Measurements from ENCODE around the gene TCP11L2. TPM values are rescaled to one million over a fixed set of nuclear protein-coding genes. Genes with fewer than 3 reads are reported as not detected.

The TCP11L2 gene
- total and polyA plus RNA-seq, 2 of the 13 experiments (the other 11 are each of a cell fraction or from before 2014, with no cell fraction given), result 4.6 to 24.1 TPM

DNA sequence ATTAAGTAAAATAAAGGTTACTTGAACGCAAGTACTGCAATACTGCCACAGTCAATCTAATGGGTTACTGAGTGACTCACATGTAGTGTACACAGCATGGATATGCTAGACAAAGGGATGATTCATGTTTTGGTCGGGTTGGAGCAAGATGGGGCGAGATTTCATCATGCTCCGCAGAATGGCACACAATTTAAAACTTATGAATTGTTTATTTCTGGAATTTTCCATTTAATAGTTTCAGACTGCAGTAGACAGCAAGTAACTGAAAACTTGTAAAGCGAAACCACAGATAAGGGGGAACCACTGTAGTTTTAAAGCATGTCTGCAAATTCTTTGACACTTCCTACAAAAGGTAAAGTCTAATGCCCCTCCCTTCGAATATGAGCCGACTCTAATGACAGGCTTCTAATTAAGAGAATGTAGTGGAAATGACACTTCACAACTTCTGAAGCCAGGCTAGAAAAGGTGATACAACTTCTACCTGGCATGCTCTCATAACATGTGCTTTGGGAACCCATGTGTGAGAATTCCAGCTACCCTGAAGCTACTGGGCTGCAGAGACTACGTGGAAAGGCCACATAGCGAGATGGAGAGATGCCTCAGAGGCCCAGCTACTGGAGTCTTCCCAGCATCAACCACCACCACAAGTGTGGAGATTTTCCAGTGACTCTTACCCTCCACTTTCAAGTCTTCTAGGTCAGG, 13.9 kb upstream of the TCP11L2 start (continued):
- TF ChIP-seq, protein P1, sequence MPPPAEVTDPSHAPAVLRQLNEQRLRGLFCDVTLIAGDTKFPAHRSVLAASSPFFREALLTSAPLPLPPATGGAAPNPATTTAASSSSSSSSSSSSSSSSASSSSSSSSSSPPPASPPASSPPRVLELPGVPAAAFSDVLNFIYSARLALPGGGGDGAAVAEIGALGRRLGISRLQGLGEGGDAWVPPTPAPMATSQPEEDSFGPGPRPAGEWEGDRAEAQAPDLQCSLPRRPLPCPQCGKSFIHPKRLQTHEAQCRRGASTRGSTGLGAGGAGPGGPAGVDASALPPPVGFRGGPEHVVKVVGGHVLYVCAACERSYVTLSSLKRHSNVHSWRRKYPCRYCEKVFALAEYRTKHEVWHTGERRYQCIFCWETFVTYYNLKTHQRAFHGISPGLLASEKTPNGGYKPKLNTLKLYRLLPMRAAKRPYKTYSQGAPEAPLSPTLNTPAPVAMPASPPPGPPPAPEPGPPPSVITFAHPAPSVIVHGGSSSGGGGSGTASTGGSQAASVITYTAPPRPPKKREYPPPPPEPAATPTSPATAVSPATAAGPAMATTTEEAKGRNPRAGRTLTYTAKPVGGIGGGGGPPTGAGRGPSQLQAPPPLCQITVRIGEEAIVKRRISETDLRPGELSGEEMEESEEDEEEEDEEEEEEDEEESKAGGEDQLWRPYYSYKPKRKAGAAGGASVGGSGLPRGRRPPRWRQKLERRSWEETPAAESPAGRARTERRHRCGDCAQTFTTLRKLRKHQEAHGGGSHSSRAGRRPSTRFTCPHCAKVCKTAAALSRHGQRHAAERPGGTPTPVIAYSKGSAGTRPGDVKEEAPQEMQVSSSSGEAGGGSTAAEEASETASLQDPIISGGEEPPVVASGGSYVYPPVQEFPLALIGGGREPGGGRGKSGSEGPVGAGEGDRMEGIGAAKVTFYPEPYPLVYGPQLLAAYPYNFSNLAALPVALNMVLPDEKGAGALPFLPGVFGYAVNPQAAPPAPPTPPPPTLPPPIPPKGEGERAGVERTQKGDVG (CRISPR knock-in tag; IDR thresholded peaks at IDR 0.05; ENCODE audit: borderline replicate concordance), result peak; percentile 86; the same call in 1 of the 2 replicates
- TF ChIP-seq MAX (IDR thresholded peaks at IDR 0.05) (peak; percentile 48), ZNF12 (CRISPR knock-in tag; IDR thresholded peaks at IDR 0.05) (peak; percentile 46; the same call in 1 of the 2 replicates), E2F1 (CRISPR knock-in tag; IDR thresholded peaks at IDR 0.05) (no peak), ZNF33B (CRISPR knock-in tag; IDR thresholded peaks at IDR 0.05) (0 out of 2 replicates have a peak, but pooled peaks have one; percentile 26), GLI4 (CRISPR knock-in tag; IDR thresholded peaks at IDR 0.05; ENCODE audit: borderline replicate concordance) (no peak), SMAD3 (CRISPR knock-in tag; IDR thresholded peaks at IDR 0.05) (0 out of 2 replicates have a peak, but pooled peaks have one; percentile 16), KAT8 (CRISPR knock-in tag; IDR thresholded peaks at IDR 0.05) (peak; percentile 61; the same call in 1 of the 2 replicates), ZNF766 (CRISPR knock-in tag; IDR thresholded peaks at IDR 0.05; ENCODE audit: borderline replicate concordance) (no peak), HDAC2 (CRISPR knock-in tag; IDR thresholded peaks at IDR 0.05) (peak; percentile 65), FOXJ3 (CRISPR knock-in tag; IDR thresholded peaks at IDR 0.05; ENCODE audit: borderline replicate concordance) (peak; percentile 35; the same call in 1 of the 2 replicates)
- TF ChIP-seq, protein P2, sequence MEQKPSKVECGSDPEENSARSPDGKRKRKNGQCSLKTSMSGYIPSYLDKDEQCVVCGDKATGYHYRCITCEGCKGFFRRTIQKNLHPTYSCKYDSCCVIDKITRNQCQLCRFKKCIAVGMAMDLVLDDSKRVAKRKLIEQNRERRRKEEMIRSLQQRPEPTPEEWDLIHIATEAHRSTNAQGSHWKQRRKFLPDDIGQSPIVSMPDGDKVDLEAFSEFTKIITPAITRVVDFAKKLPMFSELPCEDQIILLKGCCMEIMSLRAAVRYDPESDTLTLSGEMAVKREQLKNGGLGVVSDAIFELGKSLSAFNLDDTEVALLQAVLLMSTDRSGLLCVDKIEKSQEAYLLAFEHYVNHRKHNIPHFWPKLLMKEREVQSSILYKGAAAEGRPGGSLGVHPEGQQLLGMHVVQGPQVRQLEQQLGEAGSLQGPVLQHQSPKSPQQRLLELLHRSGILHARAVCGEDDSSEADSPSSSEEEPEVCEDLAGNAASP (CRISPR knock-in tag; IDR thresholded peaks at IDR 0.05; ENCODE audit: borderline replicate concordance), result 0 out of 2 replicates have a peak, but pooled peaks have one; percentile 21
